VCaP (cell line): ENCODE measurements around the gene CDH15.
"Not testable (repeated sequence)": the region's sequence is repeated elsewhere in the genome, so short reads cannot be mapped to it uniquely, and the experiment has no call there.

ENCODE experiments used
- H3K27ac ChIP-seq: fragments of 450-650 bp; 2 replicates; pipeline ENCODE4 v1.5.1; 2017
- CTCF ChIP-seq: fragments of 450-650 bp; conservative IDR thresholded peaks from 2 replicates; pipeline ENCODE4 v1.5.1; 2017; ENCODE audit warnings: mild to moderate bottlenecking, moderate library complexity

CDH15 gene

GRCh38 chr16:89190150-89190958 lies 18.8 kb downstream of the CDH15 start:
- TF ChIP-seq CTCF = no peak
- no peak overlapping the region for H3K27ac ChIP-seq

DNA sequence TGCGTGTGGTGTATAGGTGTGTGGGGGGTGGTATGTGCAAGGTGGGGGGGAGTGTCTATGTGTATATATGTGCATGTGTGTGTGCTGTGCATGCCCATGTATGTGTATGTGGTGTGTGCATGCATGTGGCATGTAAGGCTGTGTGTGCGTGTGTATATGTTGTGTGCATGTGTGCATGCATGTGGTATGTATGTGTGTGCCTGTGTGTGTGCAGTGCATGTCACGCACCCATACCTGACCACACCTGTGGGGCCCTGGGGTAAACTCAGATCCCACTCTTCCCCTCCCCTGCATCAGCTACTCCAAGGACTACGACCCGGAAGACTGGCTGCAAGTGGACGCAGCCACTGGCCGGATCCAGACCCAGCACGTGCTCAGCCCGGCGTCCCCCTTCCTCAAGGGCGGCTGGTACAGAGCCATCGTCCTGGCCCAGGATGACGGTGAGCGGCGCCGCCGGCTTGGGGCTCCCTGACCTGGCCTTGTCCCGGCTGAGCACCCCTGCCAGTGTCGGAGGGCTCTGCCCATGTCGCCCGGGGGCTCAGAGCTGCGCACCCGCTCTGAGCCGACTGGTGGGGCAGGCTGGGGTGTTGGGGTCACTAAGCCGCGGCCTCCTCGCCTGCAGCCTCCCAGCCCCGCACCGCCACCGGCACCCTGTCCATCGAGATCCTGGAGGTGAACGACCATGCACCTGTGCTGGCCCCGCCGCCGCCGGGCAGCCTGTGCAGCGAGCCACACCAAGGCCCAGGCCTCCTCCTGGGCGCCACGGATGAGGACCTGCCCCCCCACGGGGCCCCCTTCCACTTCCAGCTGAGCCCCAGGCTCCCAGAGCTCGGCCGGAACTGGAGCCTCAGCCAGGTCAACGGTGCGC lies 19.7 kb downstream of the CDH15 start:
- H3K27ac ChIP-seq = no peak overlapping the region
- no peak for TF ChIP-seq CTCF

DNA sequence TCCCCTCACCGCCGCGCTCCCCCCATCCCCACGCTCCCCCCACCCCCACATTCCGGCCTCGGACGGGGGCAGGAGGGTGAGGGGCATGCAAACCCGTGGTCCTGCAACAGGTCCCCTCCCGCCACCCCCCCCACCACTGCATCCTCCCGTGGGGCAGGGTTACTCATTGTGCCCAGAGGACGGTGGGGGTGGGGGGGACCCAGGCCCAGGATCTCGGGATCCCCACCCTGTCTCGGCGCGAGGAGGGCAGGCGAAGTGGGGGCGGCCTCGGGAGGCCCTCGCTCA lies 20.3 kb downstream of the CDH15 start:
- H3K27ac ChIP-seq = no peak overlapping the region

DNA sequence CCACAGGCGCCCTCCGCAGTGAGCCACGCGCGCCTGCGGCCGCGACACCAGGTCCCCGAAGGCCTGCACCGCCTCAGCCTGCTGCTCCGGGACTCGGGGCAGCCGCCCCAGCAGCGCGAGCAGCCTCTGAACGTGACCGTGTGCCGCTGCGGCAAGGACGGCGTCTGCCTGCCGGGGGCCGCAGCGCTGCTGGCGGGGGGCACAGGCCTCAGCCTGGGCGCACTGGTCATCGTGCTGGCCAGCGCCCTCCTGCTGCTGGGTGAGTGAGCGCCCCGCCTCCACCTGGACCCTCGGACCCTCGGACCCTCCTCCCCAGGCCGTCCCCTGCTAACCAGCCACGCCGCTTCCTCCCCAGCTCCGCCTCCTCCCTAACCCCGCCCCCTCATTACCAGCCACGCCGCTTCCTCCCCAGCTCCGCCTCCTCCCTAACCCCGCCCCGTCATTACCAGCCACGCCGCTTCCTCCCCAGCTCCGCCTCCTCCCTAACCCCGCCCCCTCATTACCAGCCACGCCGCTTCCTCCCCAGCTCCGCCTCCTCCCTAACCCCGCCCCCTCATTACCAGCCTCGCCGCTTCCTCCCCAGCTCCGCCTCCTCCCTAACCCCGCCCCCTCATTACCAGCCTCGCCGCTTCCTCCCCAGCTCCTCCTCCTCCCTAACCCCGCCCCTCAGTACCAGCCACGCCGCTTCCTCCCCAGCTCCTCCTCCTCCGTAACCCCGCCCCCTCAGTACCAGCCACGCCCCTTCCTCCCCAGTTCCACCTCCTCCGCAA lies 20.8 kb downstream of the CDH15 start:
- H3K27ac ChIP-seq = not testable (repeated sequence)

More for the DNA sequence above, 20.3 kb downstream of the CDH15 start:
- TF ChIP-seq CTCF = no peak

GRCh38 chr16:89192956-89193575 lies 21.5 kb downstream of the CDH15 start:
- no peak overlapping the region for H3K27ac ChIP-seq
- no peak for TF ChIP-seq CTCF

DNA sequence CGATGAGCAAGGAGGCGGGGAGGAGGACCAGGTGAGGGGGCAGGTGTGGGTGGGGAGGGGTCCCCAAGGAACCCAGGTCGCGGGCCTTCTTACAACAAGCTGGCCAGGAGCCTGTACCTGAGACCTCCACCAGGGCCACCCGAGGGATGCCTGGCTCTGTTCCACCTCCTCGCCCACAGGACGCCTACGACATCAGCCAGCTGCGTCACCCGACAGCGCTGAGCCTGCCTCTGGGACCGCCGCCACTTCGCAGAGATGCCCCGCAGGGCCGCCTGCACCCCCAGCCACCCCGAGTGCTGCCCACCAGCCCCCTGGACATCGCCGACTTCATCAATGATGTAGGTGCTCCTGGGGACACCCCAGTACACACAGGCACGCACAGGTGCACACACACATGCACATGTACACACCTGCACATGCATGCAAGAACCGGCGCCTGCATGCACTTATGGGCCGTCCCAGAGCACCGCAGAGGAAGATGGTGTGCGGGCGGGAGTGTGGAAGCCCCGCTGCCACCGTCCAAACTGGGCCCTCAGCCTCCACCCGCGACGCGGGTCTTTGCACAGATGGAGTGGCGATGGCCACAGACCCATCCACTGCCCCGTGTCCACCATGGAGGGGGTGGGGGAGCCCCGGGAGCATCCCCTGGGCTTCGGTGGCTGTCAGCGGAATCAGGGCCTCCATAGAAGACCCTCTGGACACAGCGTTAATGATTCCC lies 22.2 kb downstream of the CDH15 start:
- no peak overlapping the region for H3K27ac ChIP-seq
- no peak for TF ChIP-seq CTCF
